Caco-2 (cell line): ENCODE results near the gene AKT3. TPM values are rescaled to one million over a fixed set of nuclear protein-coding genes. Genes with fewer than 3 reads are reported as not detected.

Experiments used
- BruUV-seq: library from RNA; stranded (reverse); fragments of 400-500 nt; replicated peaks from 2 replicates; lab custom pipeline; 2021; lab: Mats Ljungman, UMichigan
- CTCF ChIA-PET: fragments of 300-600 bp; sonication (Branson Sonifier 250); formaldehyde crosslinking; loops from one replicate; lab custom pipeline; 2022; ENCODE audit warnings: antibody characterized with exemption; lab: Charles Lee
- POLR2A ChIA-PET: fragments of 300-600 bp; sonication (Branson Sonifier 250); formaldehyde crosslinking; loops from one replicate; lab custom pipeline; 2022; ENCODE audit warnings: antibody characterized with exemption; lab: Charles Lee
- DNase-seq, 2 experiments: peaks; one replicate each; pipeline versions ENCODE4 v3.0.0 to v3.0.0-alpha.2; 2020 to 2022
- H3K27me3 ChIP-seq: replicated peaks from 2 replicates; pipeline ENCODE4 v1.6.0; 2011; ENCODE audit warnings: low read length; ENCODE audit not compliant: control insufficient read depth, insufficient read depth
- H3K36me3 ChIP-seq: 2 replicates; pipeline ENCODE4 v1.5.1; 2011; ENCODE audit warnings: low read length; ENCODE audit not compliant: control insufficient read depth, insufficient read depth
- H3K4me1 ChIP-seq: fragments of 250-450 bp; sonication (Bioruptor Pico); 2 replicates; pipeline ENCODE4 v1.5.1; 2020; ENCODE audit warnings: mild to moderate bottlenecking
- H3K4me3 ChIP-seq: 2 replicates; pipeline ENCODE4 v1.5.1; 2011; ENCODE audit warnings: low read depth, mild to moderate bottlenecking, control low read depth, low read length
- H3K9me3 ChIP-seq: fragments of 250-450 bp; sonication (Bioruptor Pico); 2 replicates; pipeline ENCODE4 v1.5.1; 2020; ENCODE audit warnings: mild to moderate bottlenecking, moderate library complexity
- H3K27ac Mint-ChIP-seq: one replicate; pipeline ENCODE4 v1.8.0; 2022; ENCODE audit warnings: mixed read lengths; ENCODE audit not compliant: unreplicated experiment
- H3K27me3 Mint-ChIP-seq: one replicate; pipeline ENCODE4 v1.8.0; 2022; ENCODE audit warnings: mixed read lengths; ENCODE audit not compliant: insufficient read depth, unreplicated experiment
- H3K36me3 Mint-ChIP-seq: one replicate; pipeline ENCODE4 v1.8.0; 2022; ENCODE audit warnings: mild to moderate bottlenecking, mixed read lengths; ENCODE audit not compliant: insufficient read depth, unreplicated experiment
- H3K4me1 Mint-ChIP-seq: one replicate; pipeline ENCODE4 v1.8.0; 2022; ENCODE audit warnings: low read depth, mixed read lengths; ENCODE audit not compliant: unreplicated experiment
- H3K4me3 Mint-ChIP-seq: one replicate; pipeline ENCODE4 v1.8.0; 2022; ENCODE audit warnings: mild to moderate bottlenecking, moderate library complexity, mixed read lengths; ENCODE audit not compliant: unreplicated experiment
- H3K9me3 Mint-ChIP-seq: one replicate; pipeline ENCODE4 v1.8.0; 2022; ENCODE audit warnings: mixed read lengths; ENCODE audit not compliant: unreplicated experiment
- intact Hi-C: fragments of 100-400 bp; cut with micrococcal nuclease; formaldehyde crosslinking; loops from one replicate; pipeline ENCODE4 v1.10.0; 2022; ENCODE audit not compliant: unreplicated experiment
- total RNA-seq: library from RNA; stranded (reverse); gene quantifications from 2 replicates; pipeline ENCODE4 v1.2.3, GENCODE V29; 2022
- TF ChIP-seq, protein P1 (sequence below), 2 experiments: fragments of 200-600 bp in 1 of 2; IDR thresholded peaks; 1 replicate in 1 of 2; 2 replicates in 1 of 2; pipeline versions ENCODE4 v1.5.1 to v1.8.0; 2011 to 2022; ENCODE audit warnings: antibody characterized with exemption in 1 of 2, control low read depth in 1 of 2, inconsistent platforms in 1 of 2, low read depth in 1 of 2, low read length in 1 of 2, mild to moderate bottlenecking in 1 of 2, moderate library complexity in 1 of 2; ENCODE audit not compliant: insufficient read depth in 1 of 2, severe bottlenecking in 1 of 2, unreplicated experiment in 1 of 2

Gene AKT3
- total RNA-seq, 1 experiment from 2014 or later = 3.7 TPM

GRCh38 chr1:243706563-243706962, 143.5 kb downstream of the AKT3 start:
- Histone ChIP-seq H3K36me3 (no peaks in the 10 kb centered on the region), H3K27me3 (no peaks in the 10 kb centered on the region), H3K9me3 (no peaks in the 10 kb centered on the region), H3K4me1 (no peaks in the 10 kb centered on the region), H3K4me3 (no peak overlapping the region)
- Mint-ChIP-seq H3K4me3 (no peak overlapping the region), H3K27ac (no peak overlapping the region), H3K27me3 (peaks cover 3% of the 10 kb centered on the region), H3K4me1 (no peaks in the 10 kb centered on the region), H3K9me3 (no peaks in the 10 kb centered on the region), H3K36me3 (no peaks in the 10 kb centered on the region)
- TF ChIP-seq, protein P1, sequence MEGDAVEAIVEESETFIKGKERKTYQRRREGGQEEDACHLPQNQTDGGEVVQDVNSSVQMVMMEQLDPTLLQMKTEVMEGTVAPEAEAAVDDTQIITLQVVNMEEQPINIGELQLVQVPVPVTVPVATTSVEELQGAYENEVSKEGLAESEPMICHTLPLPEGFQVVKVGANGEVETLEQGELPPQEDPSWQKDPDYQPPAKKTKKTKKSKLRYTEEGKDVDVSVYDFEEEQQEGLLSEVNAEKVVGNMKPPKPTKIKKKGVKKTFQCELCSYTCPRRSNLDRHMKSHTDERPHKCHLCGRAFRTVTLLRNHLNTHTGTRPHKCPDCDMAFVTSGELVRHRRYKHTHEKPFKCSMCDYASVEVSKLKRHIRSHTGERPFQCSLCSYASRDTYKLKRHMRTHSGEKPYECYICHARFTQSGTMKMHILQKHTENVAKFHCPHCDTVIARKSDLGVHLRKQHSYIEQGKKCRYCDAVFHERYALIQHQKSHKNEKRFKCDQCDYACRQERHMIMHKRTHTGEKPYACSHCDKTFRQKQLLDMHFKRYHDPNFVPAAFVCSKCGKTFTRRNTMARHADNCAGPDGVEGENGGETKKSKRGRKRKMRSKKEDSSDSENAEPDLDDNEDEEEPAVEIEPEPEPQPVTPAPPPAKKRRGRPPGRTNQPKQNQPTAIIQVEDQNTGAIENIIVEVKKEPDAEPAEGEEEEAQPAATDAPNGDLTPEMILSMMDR (IDR thresholded peaks at IDR 0.05; ENCODE audit: insufficient read depth in 1 of 2, low read depth in 1 of 2, low read length in 1 of 2, severe bottlenecking in 1 of 2, unreplicated experiment in 1 of 2) = no peak
- ChIA-PET CTCF (no interaction called here), POLR2A (no interaction called here)
- DNase-seq = no peak
- no TSS peak for BruUV-seq
- intact Hi-C loops = no loop called here

DNA sequence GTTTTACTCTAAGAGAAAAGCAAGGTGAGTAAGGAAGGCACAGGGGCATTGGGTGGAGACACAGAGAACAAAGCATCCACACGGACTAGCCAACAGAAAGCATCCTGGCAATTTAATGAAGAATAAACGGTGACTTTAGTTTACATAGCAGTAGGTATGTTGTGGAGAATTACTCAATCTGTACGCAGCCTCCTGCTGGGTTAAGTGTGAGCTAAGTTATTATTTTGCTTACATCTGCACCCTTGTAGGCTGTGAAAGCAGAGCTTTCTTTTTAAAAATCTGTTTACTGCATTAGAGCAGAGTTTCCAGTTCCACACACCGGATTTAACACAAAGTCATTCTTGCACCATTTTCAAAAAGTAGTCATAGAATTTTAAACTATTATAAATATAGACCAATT, 144.5 kb downstream of the AKT3 start:
- Mint-ChIP-seq H3K9me3 (no peaks in the 10 kb centered on the region), H3K27ac (no peak overlapping the region), H3K4me1 (no peaks in the 10 kb centered on the region), H3K4me3 (no peak overlapping the region), H3K36me3 (no peaks in the 10 kb centered on the region), H3K27me3 (peaks cover 3% of the 10 kb centered on the region)
- no peaks in the 10 kb centered on the region for H3K36me3 ChIP-seq
- TF ChIP-seq, protein P1 (IDR thresholded peaks at IDR 0.05; ENCODE audit: insufficient read depth in 1 of 2, low read depth in 1 of 2, low read length in 1 of 2, severe bottlenecking in 1 of 2, unreplicated experiment in 1 of 2) = no peak
- intact Hi-C loops = loop anchor here (2.0 kb wide), 1 partner anchor 361 kb away; no protein-coding TSS in a partner anchor
- ChIA-PET POLR2A (no interaction called here), CTCF (no interaction called here)
- no peaks in the 10 kb centered on the region for H3K27me3 ChIP-seq
- no peaks in the 10 kb centered on the region for H3K4me1 ChIP-seq
- no peaks in the 10 kb centered on the region for H3K9me3 ChIP-seq
- BruUV-seq = no TSS peak
- H3K4me3 ChIP-seq = no peak overlapping the region
- DNase-seq = no peak

DNA sequence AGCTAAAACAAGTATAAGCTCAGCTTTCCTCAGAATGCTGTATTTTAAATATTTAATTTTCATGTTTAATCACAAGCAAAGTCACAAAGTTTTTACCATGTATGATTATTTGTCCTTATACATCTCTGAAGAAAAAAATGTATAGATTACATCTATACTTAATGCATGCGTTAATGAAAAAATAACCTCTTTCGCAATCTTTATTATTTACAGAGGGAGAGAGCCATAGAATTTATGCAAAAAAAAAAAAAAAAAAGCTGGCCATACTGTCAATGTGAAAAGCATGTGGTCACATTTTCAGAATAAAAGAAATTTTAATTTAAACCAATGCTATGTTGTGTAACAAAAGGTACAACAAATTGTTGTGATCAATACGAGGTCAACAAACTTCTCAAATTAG, 148.2 kb downstream of the AKT3 start:
- Mint-ChIP-seq H3K27ac (no peak overlapping the region), H3K36me3 (no peaks in the 10 kb centered on the region), H3K27me3 (peaks cover 7% of the 10 kb centered on the region), H3K4me1 (no peaks in the 10 kb centered on the region), H3K4me3 (no peak overlapping the region), H3K9me3 (no peaks in the 10 kb centered on the region)
- BruUV-seq = no TSS peak
- H3K9me3 ChIP-seq = no peaks in the 10 kb centered on the region
- no peaks in the 10 kb centered on the region for H3K27me3 ChIP-seq
- intact Hi-C loops = no loop called here
- POLR2A ChIA-PET = interaction anchor here (0.5 kb wide), 1 partner anchor 260 kb away, joined by 3 read pairs; no protein-coding TSS in a partner anchor
- TF ChIP-seq, protein P1 (IDR thresholded peaks at IDR 0.05; ENCODE audit: insufficient read depth in 1 of 2, low read depth in 1 of 2, low read length in 1 of 2, severe bottlenecking in 1 of 2, unreplicated experiment in 1 of 2) = no peak
- no peaks in the 10 kb centered on the region for H3K4me1 ChIP-seq
- no peak for DNase-seq
- no peaks in the 10 kb centered on the region for H3K36me3 ChIP-seq
- no peak overlapping the region for H3K4me3 ChIP-seq
- CTCF ChIA-PET = no interaction called here
